Stimulated activated naive B cell treated with anti-CD40 and anti-IgM and Interleukin-4, amounts not matched to agents 10 μg/mL and 1 μg/mL and 100 μg/mL, for 72 hours (primary cell): ENCODE data around the gene WNT4.

ENCODE experiments used
- ATAC-seq, 2 donors: fragments of 150-1000 bp; cut with Tn5 transposase; replicated peaks; 2 replicates each; pipeline ENCODE4 v1.10.0; 2021; ENCODE audit warnings: moderate library complexity in 1 of 2
- DNase-seq: peaks from one replicate; pipeline ENCODE4 v3.0.0; 2021
- H3K27ac Mint-ChIP-seq: one replicate; pipeline ENCODE4 v1.8.0; 2022; ENCODE audit warnings: mild to moderate bottlenecking, mixed read lengths
- H3K27me3 Mint-ChIP-seq, 2 donors: one replicate each; pipeline ENCODE4 v1.8.0; 2022; ENCODE audit warnings: mixed read lengths in 2 of 2
- H3K36me3 Mint-ChIP-seq, 2 donors: one replicate each; pipeline ENCODE4 v1.8.0; 2022; ENCODE audit warnings: mixed read lengths in 2 of 2, mild to moderate bottlenecking in 1 of 2
- H3K4me1 Mint-ChIP-seq, 2 donors: one replicate each; pipeline ENCODE4 v1.8.0; 2022; ENCODE audit warnings: mixed read lengths in 2 of 2, mild to moderate bottlenecking in 1 of 2
- H3K4me3 Mint-ChIP-seq, 2 donors: one replicate each; pipeline ENCODE4 v1.8.0; 2022; ENCODE audit warnings: mild to moderate bottlenecking in 2 of 2, mixed read lengths in 2 of 2, moderate library complexity in 1 of 2
- H3K9me3 Mint-ChIP-seq, 2 donors: one replicate each; pipeline ENCODE4 v1.8.0; 2022; ENCODE audit warnings: mixed read lengths in 2 of 2, mild to moderate bottlenecking in 1 of 2

Gene WNT4

GRCh38 chr1:22131062-22131461 is 11.8 kb downstream of the WNT4 start:
- peaks cover 0 to 9% of the 10 kb centered on the region in 2 donors for H3K27me3 Mint-ChIP-seq
- no peaks in the 10 kb centered on the region for H3K9me3 Mint-ChIP-seq
- H3K4me1 Mint-ChIP-seq, result peaks cover 7 to 8% of the 10 kb centered on the region in 2 donors
- no peak overlapping the region for H3K27ac Mint-ChIP-seq
- no peak for ATAC-seq
- DNase-seq, result no peak
- H3K4me3 Mint-ChIP-seq, result no peak overlapping the region
- H3K36me3 Mint-ChIP-seq, result peaks cover 8 to 12% of the 10 kb centered on the region in 2 donors

- Mint-ChIP-seq H3K27ac (no peak overlapping the region), H3K9me3 (no peaks in the 10 kb centered on the region), H3K27me3 (peaks cover 0 to 3% of the 10 kb centered on the region in 2 donors), H3K36me3 (peaks cover 12 to 14% of the 10 kb centered on the region in 2 donors), H3K4me1 (peaks cover 7 to 13% of the 10 kb centered on the region in 2 donors), H3K4me3 (no peak overlapping the region)
- no peak for ATAC-seq
- no peak for DNase-seq
These were observed 13.3 kb downstream of the WNT4 start for GRCh38 chr1:22129501-22130117.

- H3K36me3 Mint-ChIP-seq, result peaks cover 15 to 17% of the 10 kb centered on the region in 2 donors
- H3K4me3 Mint-ChIP-seq, result no peak overlapping the region
- H3K27me3 Mint-ChIP-seq, result no peaks in the 10 kb centered on the region
- DNase-seq (no peak), ATAC-seq (no peak)
- H3K27ac Mint-ChIP-seq, result peak overlapping the region; percentile 51
- H3K9me3 Mint-ChIP-seq, result no peaks in the 10 kb centered on the region
- H3K4me1 Mint-ChIP-seq, result peaks cover 7 to 13% of the 10 kb centered on the region in 2 donors
These were observed 14.5 kb downstream of the WNT4 start for GRCh38 chr1:22128392-22128791.

- ATAC-seq, result no peak
- H3K9me3 Mint-ChIP-seq, result no peaks in the 10 kb centered on the region
These were observed 15.2 kb downstream of the WNT4 start for GRCh38 chr1:22127731-22128130.

DNA sequence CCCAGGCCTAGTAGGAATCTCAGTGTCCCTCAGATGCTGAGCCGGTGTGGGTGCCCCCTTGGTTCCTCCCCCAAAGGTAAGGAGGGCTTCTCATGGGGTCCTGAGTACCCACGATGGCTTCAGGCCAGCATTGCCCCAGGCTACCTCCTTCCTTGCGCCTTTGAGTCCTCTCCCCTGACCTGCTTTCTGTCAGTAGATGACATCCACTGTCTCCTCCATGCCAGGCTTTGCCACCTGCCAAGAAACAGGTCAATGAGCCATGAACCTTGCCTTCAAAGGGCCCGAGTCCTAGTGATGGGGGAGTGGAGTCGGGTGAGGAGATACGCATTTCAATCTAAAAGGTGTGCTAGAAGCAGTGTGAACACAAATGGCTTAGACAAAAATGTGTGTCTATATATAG is 15.6 kb downstream of the WNT4 start:
- Mint-ChIP-seq H3K36me3 (peaks cover 17 to 19% of the 10 kb centered on the region in 2 donors), H3K27ac (no peak overlapping the region), H3K4me1 (peaks cover 7 to 13% of the 10 kb centered on the region in 2 donors), H3K4me3 (no peak overlapping the region), H3K9me3 (no peaks in the 10 kb centered on the region), H3K27me3 (no peaks in the 10 kb centered on the region)
- ATAC-seq, result no peak
- DNase-seq, result no peak

More at GRCh38 chr1:22127731-22128130, 15.2 kb downstream of the WNT4 start:
- Mint-ChIP-seq H3K4me3 (no peak overlapping the region), H3K27me3 (no peaks in the 10 kb centered on the region), H3K36me3 (peaks cover 15 to 17% of the 10 kb centered on the region in 2 donors), H3K27ac (no peak overlapping the region), H3K4me1 (peaks cover 7 to 13% of the 10 kb centered on the region in 2 donors)
- DNase-seq, result no peak

GRCh38 chr1:22126531-22126930 is 16.4 kb downstream of the WNT4 start:
- Mint-ChIP-seq H3K9me3 (no peaks in the 10 kb centered on the region), H3K27ac (no peak overlapping the region), H3K4me3 (no peak overlapping the region), H3K27me3 (no peaks in the 10 kb centered on the region), H3K4me1 (peaks cover 6 to 17% of the 10 kb centered on the region in 2 donors), H3K36me3 (peaks cover 19 to 20% of the 10 kb centered on the region in 2 donors)
- DNase-seq (no peak), ATAC-seq (peak; percentile 12 to 38)

DNA sequence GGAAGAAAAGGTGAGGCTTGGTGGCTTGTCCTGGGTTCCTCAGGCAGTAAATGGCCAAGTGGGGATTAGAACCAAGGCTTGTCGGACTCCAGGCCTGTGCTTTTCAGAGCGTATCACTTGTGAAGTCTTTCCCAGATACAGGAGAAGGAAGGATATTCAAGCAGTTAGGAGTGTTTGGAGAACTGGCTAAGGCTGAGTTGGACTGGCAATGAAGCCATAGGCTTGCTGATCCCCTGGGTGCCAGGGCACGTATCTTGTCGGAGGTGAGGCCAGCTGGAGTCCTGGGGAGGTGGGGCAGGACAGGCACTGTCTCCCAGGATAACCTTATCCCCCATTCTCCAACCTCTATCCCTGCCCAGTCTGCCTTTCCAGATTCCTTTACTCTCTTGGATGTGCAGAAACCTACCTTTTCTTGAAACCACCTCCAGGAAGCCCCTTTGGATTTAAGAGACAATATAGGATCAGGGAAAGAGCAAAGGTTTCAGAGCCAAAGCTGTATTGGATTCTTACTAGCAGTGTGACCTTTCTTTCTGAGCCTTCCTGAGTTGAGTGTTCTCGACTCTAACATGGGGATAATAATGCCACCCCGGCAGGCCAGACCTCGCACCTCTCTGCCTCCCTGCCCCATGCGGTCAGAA is 18.2 kb downstream of the WNT4 start:
- peak overlapping the region; percentile 53 for H3K27ac Mint-ChIP-seq
- ATAC-seq (no peak), DNase-seq (no peak)
- H3K27me3 Mint-ChIP-seq, result no peaks in the 10 kb centered on the region
- H3K4me1 Mint-ChIP-seq, result peaks cover 8 to 29% of the 10 kb centered on the region in 2 donors
- no peak overlapping the region for H3K4me3 Mint-ChIP-seq
- H3K9me3 Mint-ChIP-seq, result no peaks in the 10 kb centered on the region
- peaks cover 23 to 33% of the 10 kb centered on the region in 2 donors for H3K36me3 Mint-ChIP-seq

DNA sequence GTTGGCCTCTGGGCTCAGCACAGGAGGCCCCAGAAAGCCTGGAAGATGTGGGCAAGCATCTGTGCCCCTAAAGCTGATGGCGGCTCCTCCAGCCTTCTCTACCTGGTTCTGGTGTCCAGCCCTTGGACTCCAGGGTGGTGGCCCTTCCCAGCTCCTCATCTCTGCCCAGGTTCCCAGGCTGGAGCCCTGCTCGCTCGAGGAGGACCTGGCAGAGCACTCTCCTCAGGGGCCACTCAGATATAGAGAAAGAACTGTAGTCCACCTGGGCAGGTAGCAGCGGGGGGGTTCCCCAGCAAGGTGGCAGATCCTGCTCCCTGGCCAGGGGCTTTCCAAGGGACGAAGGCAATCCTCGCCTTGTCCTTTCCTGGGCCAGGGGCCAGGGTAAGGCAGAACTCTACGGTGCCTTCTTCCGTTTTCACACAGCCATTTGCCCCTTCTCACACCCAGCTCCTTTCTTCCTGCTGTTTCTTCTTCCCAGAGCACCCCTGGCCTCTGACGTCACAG is 18.9 kb downstream of the WNT4 start:
- H3K27ac Mint-ChIP-seq, result peak overlapping the region; percentile 42
- no peak overlapping the region for H3K4me3 Mint-ChIP-seq
- H3K27me3 Mint-ChIP-seq, result no peaks in the 10 kb centered on the region
- no peak for ATAC-seq
- no peaks in the 10 kb centered on the region for H3K9me3 Mint-ChIP-seq
- H3K36me3 Mint-ChIP-seq, result peaks cover 28 to 37% of the 10 kb centered on the region in 2 donors
- DNase-seq, result no peak
- H3K4me1 Mint-ChIP-seq, result peaks cover 10 to 37% of the 10 kb centered on the region in 2 donors

GRCh38 chr1:22123071-22123390 is 19.9 kb downstream of the WNT4 start:
- DNase-seq (no peak), ATAC-seq (no peak)
- Mint-ChIP-seq H3K9me3 (no peaks in the 10 kb centered on the region), H3K4me3 (no peak overlapping the region), H3K27me3 (no peaks in the 10 kb centered on the region), H3K4me1 (peaks cover 19 to 46% of the 10 kb centered on the region in 2 donors), H3K27ac (no peak overlapping the region), H3K36me3 (peaks cover 35 to 43% of the 10 kb centered on the region in 2 donors)

DNA sequence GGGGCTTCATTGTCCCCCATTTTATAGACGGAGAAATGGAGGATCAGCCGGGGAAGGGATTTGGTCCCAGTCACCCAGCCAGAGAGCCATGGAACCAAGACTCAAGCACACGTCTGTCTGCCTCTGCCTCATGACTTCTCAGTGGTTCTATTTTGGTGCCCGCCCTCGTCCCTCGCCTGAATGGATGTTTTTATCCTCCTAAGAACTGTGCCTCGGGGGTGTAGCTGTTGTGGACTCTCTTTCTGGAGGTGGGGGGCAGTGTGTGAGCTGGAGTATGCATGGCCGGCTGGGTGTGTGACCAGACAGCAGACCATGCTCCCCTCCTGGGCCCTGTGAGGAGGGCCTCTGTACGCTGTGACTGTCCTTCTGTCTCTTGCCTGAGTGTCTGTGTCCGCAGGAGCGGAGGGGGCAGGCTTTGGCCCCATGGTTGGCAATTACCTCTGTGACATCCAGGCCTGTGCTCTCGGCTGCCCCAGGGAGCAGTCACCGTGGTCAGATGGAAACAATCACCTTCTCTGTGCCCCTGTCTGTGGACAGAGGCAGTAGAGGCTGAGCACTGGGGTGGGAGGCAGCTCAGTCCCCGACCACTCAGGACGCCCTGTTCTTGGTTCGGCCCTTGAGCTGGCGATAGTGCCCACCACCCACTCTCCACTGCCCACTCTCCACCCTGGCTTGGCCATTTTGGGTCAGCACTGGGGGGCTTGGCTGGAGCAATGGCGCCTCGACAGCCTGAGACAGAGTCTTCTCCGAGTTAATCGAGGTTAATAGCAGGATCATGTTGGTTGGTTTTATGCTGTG is 20.4 kb downstream of the WNT4 start:
- no peak overlapping the region for H3K27ac Mint-ChIP-seq
- ATAC-seq (no peak), DNase-seq (no peak)
- no peak overlapping the region for H3K4me3 Mint-ChIP-seq
- H3K36me3 Mint-ChIP-seq, result peaks cover 38 to 47% of the 10 kb centered on the region in 2 donors
- peaks cover 24 to 52% of the 10 kb centered on the region in 2 donors for H3K4me1 Mint-ChIP-seq
- no peaks in the 10 kb centered on the region for H3K27me3 Mint-ChIP-seq
- no peaks in the 10 kb centered on the region for H3K9me3 Mint-ChIP-seq

- Mint-ChIP-seq H3K9me3 (no peaks in the 10 kb centered on the region), H3K36me3 (peaks cover 47 to 48% of the 10 kb centered on the region in 2 donors), H3K4me3 (no peak overlapping the region), H3K27me3 (no peaks in the 10 kb centered on the region), H3K4me1 (peaks cover 32 to 59% of the 10 kb centered on the region in 2 donors), H3K27ac (no peak overlapping the region)
- no peak for DNase-seq
- ATAC-seq, result no peak
These were observed 21.4 kb downstream of the WNT4 start for GRCh38 chr1:22121421-22121911.

- H3K4me1 Mint-ChIP-seq, result peaks cover 37 to 63% of the 10 kb centered on the region in 2 donors
- H3K27me3 Mint-ChIP-seq, result no peaks in the 10 kb centered on the region
- peak overlapping the region; percentile 65 for H3K27ac Mint-ChIP-seq
- DNase-seq, result no peak
- ATAC-seq, result no peak
- H3K9me3 Mint-ChIP-seq, result no peaks in the 10 kb centered on the region
- H3K4me3 Mint-ChIP-seq, result no peak overlapping the region
- peaks cover 44 to 53% of the 10 kb centered on the region in 2 donors for H3K36me3 Mint-ChIP-seq
These were observed 22.5 kb downstream of the WNT4 start for GRCh38 chr1:22120469-22120790.

GRCh38 chr1:22119626-22120468 is 23.1 kb downstream of the WNT4 start:
- Mint-ChIP-seq H3K27me3 (no peaks in the 10 kb centered on the region), H3K4me1 (peaks cover 43 to 65% of the 10 kb centered on the region in 2 donors), H3K36me3 (peaks cover 45 to 58% of the 10 kb centered on the region in 2 donors), H3K27ac (peak overlapping the region; percentile 9), H3K4me3 (no peak overlapping the region), H3K9me3 (no peaks in the 10 kb centered on the region)
- no peak for DNase-seq
- ATAC-seq, result no peak
